ENCODE measurements around the gene ARL17B.
"Not testable (repeated sequence)": the region's sequence is repeated elsewhere in the genome, so short reads cannot be mapped to it uniquely, and the experiment has no call there.

ARL17B gene

DNA sequence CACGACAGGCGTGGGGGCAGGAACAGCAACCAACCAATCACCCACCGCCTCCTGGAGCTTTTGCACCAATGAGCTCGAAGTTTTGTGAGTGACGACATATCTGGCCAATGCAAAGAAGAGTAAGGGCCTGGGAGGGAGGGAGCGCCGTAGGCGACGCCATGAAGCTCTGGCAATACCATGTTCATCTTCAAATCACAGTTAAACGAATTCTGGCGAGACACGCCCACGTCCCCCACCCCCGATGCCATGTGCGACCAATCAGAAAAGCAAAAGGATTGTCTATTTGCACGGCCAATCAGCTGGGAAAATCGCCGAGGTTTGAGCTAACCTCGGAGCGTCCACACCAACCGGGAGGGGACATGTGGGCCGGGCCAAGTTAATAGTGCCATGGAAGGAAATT lies at the start of gene ARL17B:
Gene ARL17B, minus strand, starts transcription at position 12 of the 400 bp plus-strand sequence. CDS start 3,369 bp downstream, outside the sequence.
- peak; percentile 87 for DNase-seq

DNA sequence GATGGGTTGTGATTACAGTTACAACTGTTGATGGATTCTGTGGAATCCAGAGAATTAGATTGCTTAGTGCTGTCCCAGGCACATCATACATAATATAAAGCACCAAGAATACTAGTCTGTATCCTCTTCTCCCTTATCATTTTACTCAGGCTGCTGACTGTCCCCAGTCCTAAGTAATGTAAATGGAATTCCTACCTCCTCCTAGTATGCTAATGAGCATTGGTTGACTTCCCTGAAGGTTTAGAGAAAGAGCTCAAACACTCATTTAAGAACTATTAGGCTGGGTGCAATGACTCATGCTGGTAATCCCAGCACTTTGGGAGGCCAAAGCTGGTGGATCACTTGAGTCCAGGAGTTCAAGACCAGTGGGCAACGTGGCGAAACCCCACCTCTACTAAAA lies 48.3 kb upstream of the ARL17B start:
- DNase-seq = not testable (repeated sequence)

DNA sequence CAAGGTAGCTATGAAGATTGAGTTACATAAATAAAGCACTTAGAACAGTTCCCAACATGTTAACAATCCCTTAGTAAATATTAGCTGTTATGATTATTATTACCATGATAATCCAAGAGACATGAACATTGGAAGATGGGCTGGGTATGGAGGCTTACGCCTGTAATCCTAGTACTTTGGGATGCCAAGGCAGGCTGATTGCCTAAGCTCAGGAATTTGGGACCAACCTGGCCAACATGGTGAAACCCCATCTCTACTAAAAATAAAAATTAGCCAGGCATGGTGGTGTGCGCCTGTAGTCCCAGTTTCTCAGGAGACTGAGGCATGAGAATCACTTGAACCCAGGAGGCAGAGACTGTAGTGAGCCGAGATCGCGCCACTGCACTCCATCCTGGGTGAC lies 45.6 kb upstream of the ARL17B start:
- DNase-seq = not testable (repeated sequence)

DNA sequence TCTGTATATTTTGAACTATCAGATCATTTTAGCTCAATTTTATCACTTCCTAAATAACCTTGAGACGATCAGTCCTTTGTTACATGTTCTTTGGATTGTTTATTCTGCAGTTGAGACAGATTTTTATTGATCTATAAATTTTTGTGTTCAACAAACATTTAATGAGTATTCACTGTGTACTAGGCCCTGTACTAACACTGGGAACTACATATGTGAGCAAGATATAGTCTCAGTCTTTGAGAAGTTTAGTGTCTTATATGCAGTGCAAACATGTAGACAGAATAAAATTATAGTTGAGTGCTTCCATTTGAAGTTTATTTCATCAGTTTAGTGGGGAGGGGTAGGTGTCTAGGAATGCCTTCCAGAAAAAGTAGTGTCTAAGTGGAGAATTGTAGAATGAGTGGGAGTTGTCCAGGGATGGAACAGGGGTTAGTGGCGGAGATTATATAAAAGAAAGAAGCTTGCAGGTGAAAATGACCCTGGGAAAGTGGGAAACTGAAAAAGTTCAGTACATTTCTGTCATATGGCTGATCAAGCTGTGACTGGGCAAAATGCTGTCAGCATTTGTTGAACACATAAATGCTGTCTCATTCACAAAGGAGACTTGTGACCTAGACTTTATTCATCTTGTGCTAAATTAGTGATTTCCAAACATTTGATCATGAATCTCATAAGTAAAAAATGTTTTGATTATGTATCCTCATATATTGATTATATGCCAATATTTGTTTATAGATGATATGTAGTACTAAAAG lies 39.6 kb upstream of the ARL17B start:
- not testable (repeated sequence) for DNase-seq

DNA sequence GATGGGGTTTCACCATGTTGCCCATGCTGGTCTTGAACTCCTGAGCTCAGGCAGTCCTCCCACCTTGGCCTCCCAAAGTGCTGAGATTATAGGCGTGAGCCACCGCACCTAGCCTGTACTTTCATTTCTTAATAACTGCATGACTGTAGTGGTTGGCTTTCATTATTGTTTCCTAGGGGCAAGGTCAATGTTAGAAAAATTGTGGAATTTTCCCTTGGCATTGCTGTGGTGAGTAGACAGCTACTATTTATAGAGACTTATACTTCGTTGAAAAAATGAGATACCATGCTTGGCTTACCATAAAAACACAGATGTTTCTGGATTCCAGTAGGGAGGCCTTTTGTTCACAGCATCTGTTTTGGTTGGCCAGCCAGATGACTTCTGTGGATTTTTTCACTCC lies 39.0 kb upstream of the ARL17B start:
- not testable (repeated sequence) for DNase-seq

DNA sequence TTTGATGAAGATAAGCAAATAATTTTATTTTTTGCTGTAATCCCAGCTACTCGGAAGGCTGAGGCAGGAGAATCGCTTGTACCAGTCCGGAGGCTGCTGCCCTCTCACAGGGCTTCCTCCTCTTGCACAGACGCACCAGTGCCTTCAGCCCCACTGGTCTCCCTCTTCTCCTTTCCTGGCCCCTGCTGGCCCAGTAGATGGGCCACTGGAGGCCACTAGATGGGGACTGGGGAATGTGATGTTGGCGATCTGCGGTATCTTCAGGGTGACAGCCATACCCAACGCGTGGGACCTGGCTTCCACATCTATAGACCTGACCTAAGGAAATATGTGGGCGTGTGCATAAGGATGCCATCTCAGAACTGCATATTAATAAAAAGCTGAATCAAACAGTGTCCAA lies 38.4 kb upstream of the ARL17B start:
- DNase-seq = not testable (repeated sequence)

DNA sequence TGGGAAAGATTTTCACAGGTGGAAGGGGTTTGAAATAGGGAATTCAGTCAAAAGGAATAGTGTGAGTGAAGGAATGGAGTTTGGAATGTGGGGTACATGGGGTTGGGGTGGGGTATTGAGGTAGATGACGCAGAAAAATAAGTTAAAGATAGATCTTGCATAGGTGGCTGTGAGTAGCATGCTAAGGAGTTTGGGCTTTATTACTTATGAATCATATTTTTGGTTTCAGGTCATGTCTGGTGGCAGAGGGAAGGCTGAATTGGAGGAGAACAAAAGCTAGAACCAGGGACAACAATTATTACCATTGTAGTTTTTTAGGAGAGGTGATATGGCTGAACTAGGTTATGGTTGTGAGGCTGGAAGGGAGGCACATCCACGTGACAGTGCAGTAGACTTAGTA lies 34.7 kb upstream of the ARL17B start:
- DNase-seq = not testable (repeated sequence)

DNA sequence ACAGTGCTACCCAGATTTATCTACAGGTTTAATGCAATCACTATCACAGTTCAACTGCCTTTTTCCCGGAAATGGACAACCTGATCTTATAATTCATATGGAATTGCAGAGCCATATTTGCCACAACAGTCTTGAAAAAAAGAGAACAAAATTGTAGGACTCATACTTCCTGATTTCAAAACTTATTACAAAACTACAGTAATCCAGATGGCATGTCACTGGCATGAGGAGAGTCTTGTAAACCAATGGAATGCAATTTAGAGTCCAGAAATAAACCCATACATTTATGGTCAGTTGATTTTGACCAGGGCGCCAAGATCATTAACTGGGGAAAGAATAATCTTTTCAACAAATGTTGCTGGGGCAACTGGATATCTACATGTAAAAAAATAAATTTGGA lies 32.1 kb upstream of the ARL17B start:
- DNase-seq = not testable (repeated sequence)

DNA sequence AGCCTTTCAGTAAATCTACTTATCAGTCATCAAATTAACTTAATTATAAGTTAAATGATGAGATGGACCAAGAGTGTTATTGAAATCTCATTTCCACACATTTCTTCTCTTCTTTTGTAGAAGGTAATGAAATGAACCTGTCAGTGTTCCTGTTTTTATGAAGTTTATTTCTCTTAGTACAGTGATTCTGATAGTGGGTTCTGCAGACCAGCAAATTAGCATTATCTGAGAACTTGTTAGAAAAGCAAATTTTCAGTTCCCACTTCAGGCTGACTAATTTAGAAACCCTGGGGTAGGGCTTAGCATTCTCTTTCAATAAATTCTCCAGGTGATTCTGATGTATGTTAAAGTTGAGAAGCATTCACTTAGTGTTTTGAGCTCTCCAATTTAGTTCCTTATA lies 23.9 kb upstream of the ARL17B start:
- DNase-seq = not testable (repeated sequence)

DNA sequence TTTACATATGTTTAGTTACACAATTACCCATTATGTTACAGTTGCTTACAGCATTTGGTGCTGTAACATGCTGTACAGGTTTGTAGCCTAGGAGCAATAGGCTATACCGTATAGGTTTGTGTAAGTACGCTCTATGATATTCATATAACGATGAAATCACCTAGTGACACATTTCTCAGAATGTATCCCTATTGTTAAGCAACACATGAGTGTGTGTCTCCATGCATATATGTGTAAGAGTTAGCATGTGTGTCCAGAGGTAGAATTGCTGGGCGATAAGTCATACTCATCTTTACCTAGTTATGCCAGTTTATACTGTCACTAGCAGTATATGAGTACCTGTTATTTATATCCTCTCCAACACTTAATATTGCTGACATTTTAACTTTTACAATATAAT lies 21.6 kb upstream of the ARL17B start:
- DNase-seq = not testable (repeated sequence)

DNA sequence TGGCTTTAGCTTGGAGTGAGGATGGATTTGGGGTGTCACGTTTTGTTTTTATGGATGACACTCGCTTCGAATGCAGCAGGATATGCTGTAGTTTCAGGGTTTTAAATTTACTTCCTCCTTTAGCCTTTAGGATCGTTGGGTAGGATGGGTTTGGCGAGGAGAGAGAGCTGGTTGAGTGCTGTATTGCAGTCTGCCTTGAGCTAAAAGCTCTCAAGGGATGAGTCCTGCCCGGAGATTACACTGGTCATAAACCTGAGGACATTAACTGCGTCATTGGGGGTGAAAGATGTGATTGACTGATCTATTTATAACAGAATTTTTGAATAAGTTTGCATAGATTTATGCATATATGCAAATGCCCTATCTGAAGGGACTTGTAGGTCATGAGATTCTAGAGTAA lies 11.9 kb upstream of the ARL17B start:
- not testable (repeated sequence) for DNase-seq

DNA sequence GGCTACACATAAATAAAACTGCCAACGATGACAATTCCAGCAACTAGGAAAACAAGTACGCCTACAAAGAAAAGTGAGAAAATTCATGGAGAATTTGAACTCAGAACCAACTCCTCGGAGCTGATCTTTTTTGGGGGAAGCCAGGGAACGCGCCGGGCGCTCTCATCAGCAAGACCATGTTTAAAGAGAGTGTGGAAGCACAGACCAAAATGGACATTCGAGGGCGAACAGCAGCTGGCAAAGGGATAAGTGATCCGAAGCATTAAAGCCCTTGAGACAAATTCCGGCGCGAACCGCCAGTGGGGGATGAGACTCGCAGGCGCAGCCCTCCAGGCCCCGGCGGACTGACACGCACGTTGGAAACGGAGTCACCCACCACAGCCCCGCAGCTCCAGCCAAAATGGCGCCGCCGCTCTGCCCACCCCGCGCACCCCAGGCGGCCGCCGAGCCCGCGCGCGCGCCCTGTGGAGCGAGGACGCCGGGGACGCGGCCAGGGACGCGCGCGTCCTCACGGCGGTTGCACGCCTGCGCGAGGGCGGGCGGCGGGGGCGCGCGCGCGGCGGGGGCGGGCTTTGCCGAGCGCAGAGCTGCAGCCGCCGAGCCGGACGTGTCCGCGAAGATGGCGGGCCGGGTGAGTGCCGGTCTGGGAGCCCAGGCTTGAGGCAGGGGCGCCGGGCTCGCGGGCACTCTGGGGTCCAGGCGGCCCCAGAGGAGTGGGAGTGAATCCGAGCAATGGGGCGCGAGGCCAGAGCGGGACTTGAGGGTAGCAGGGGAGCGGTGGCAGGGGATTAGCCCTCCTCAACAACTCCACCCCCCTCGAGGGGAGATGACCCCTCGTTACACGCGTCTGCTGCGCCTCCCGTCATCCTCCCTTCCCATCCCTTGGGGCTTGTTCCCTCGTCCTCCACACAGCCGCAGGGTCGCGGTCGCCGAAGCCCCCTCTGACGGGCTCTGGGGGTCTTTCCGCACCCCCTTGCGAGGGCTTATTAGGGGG lies 11.0 kb upstream of the ARL17B start:
- not testable (repeated sequence) for DNase-seq

DNA sequence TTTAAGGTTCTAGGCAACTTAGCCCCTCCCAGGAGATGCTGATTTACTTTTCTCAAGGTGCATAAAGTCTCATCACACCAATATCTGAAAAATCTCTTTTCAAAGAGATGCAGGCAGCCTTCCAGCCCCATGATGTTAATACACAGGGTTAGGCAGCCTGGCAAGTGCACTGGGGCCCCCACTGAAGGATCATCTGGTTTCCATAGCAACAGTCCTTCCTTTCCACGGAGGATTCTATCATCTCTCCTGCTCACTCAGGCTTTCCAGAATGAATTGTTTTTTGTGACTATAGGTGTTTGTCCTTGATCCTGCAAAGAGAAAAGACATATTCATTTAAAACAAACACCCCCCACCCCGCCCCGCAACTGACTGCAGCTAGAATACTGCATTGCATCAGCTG lies 6.0 kb upstream of the ARL17B start:
- DNase-seq = not testable (repeated sequence)

DNA sequence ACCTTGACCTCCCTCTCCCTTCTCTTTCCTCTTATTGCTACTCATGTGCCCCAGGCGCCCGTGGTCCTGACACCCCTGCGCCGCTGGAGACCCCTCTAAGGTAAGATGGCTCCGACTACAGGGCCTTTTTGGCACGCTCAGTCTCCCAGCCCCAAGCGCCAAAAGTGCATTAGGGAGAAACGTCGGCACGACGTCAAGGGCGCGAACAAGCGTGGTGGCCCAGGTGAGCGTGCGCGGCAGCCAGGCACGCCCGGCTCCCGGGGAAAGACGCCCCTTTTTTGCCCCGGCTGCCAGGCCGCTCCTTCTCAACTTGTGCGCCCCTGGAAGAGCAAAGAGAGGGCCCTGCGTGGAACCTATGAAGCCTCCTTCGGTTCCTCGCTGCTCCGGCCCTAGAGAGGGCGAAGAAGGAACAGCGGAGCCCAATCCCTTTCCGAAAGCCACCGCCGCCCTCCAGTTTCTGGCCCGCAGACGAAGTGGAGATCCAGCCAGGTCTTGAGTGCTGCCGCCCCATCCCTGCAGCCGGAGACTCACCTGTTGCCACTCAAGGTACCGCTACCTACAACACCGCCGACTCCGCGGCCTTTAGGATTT lies 326 bp downstream of the ARL17B start:
- DNase-seq = not testable (repeated sequence)

DNA sequence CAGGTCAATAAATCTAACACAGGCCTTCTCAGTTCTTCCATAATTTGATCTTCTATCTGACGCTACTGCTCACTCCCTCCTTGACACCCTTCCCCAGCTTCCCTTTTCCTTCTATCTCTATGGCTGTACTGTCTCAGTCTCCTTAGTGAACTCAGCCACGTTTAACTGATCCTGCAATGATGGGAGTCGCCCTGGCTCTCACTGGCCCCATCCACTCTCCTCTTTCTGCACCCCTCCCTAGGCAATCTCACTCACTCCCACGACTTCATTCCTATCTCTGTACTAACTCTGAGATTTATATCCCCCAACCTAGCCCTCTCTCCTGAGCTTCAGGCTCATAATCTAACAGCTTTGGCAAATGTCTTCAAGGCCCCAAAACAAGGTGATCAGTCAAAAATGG lies 7.7 kb downstream of the ARL17B start:
- DNase-seq = not testable (repeated sequence)

DNA sequence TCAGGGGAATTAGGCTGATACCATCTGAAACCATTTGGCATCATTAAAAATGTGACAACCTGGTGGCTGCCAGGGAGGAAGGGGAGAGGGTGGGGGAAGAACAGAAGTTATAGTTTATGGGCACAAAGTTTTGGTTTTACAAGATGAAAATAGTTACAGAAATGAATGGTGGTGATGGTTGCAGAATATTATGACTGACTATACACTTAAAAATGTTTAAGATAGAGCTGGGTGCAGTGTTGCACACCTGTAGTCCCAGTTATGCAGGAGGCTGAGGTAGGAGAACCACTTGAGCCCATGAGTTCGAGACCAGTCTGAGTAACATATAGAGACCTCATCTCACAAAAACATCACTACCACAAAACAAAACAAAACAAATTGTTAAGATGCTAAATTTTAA lies 12.5 kb downstream of the ARL17B start:
- not testable (repeated sequence) for DNase-seq

DNA sequence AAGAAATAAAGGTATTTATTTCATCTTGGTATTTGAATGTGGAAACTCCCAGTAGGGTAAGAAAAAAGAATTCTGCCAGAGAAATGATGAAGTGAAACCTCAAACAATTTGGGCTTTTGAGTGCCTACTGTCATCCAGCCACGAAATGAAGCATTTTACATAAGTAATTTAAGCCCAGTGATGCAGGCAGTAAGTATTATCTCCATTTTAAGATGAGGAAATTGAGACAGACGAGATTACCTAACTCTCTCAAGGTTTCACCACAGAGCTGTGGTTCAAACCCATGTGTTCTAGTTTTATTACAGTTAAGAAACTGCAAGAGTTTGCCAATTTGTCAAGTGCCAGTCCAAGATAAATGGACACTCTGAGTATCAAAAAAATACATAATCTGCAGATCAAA lies 13.2 kb downstream of the ARL17B start:
- DNase-seq = not testable (repeated sequence)

DNA sequence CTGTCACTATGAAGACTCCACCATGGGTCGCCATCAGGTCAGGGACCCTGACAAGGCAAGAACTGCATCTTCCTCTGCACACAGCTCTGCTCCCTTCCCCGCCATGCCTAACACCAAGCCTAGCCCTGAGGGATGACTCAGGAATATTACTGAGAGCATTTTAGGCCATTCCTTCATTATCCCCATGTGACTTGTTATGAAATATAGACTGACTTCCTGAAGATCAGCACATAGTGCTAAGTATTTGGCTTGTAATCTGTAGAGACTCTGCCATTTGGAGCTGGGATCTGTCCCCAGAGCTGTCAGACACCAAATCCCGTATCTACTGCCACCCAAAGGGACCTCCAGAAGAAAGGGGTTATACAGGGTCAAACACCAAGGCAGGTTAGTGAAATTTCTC lies 19.4 kb downstream of the ARL17B start:
- DNase-seq = not testable (repeated sequence)

DNA sequence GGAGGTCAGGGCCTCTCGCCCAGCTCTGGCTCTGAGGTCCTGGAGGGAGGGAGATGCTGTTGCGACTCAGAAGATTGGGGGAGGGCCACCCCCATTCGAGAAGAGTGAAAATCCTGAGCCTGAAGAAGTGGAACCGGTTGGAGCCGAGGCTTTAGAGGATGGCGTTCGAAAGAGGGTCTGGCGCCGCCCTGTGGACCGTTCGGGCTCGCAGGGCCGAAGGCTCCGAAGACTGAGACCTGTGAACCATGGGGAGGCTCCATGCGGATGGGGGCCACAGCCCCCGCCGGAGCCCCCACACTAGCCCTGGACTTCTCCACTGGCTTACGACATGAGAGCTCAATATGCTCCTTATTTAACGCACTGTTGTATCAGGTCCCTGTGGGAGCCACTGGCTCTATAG lies 20.3 kb downstream of the ARL17B start:
- DNase-seq = not testable (repeated sequence)

DNA sequence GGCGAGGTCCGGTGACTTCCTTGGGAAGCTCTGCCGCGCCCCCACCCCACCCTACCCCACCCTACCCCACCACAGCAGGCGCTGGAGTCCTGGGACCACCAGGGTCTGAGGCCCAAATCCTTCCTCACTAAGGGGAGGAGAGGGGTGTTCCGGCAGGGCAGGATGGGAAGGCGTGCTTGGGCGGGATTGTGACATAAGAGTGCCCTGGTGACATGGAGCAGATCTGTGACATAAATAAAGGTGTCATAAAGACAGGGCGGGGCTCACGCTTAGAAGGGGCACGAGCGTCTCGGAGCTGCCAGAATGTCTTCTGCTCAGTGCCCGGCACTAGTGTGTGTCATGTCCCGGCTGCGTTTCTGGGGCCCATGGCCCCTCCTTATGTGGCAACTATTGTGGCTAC lies 66.7 kb downstream of the ARL17B start, which contains the start of gene LRRC37A:
Gene LRRC37A, plus strand, starts transcription at position 301 of the 400 bp plus-strand sequence. Its CDS starts 3 bp downstream, at position 304.
- DNase-seq = not testable (repeated sequence)

DNA sequence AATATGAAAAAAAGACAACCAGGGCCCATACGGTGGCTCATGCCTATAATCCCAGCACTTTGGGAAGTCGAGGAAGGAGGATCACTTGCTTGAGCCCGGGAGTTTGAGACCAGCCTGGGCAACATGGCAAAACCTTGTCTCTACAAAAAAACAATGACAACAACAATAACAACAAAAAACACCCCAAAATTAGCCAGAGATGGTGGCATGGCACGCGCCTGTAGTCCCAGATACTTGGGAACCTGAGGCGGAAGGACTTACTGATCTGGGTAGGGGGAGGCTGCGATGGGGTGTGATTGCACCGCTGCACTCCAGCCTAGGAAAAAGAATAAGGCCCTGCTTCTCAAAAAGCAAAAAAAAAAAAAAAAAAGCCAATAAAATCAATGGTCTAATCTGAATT lies 69.9 kb downstream of the ARL17B start:
- DNase-seq = not testable (repeated sequence)

DNA sequence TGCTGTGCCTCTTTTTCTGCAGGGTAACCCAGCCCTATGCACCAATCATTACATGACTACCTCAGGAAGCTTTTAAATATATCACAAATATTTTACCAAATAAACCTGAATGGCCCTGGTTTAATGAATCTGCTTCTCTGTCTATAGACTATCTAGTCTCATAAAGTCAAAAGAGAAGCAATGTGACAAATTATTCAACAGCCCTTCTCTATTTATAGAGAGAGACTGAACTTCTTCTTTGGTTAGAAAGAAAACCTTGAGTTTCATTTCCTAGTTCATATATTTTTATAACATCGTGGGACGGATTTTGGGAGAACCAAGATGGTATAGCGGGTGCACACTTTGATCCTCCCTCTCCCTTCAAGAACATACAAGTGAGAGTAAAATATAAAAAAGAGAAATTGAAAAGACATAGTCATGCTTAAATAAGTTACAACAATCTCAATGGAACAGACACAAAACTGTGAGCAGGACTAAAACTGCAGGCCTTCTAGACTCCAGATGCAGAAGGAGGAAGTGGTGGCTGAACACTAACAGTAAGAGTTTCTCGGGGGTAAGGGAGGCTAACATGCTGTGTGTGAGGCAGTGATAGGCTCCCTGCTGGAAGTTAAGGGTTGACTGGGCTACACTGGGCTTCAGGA lies 70.5 kb downstream of the ARL17B start:
- DNase-seq = not testable (repeated sequence)

Measured in activated naive CD4-positive, alpha-beta T cell treated with Interleukin-2 at 50 U/mL for 16 hours (primary cell).